Esophagus squamous epithelium (tissue), 5 donors: ENCODE results near the gene VEZF1. TPM values are rescaled to one million over a fixed set of nuclear protein-coding genes. Genes with fewer than 3 reads are reported as not detected.

Experiments used
- DNase-seq: peaks from one replicate; lab custom pipeline; 2025; lab: John Stamatoyannopoulos, UW
- H3K27ac ChIP-seq, 4 donors: fragments of 200-600 bp; sonication (generic); one replicate each; pipeline ENCODE4 v1.5.1; 2016 to 2019; ENCODE audit warnings: mild to moderate bottlenecking in 1 of 4
- H3K27me3 ChIP-seq, 4 donors: fragments of 200-600 bp; sonication (generic); 1 replicate in 3 of 4; 2 replicates in 1 of 4; pipeline versions ENCODE4 v1.5.1 to v1.6.0; 2017 to 2021; ENCODE audit warnings: antibody characterized with exemption in 1 of 4
- H3K36me3 ChIP-seq, 3 donors: fragments of 200-600 bp; sonication (generic); one replicate each; pipeline ENCODE4 v1.5.1; 2016 to 2019
- H3K4me1 ChIP-seq, 3 donors: fragments of 200-600 bp; sonication (generic); one replicate each; pipeline ENCODE4 v1.5.1; 2017 to 2019
- H3K4me3 ChIP-seq, 4 donors: fragments of 200-600 bp; sonication (generic); 1 replicate in 3 of 4; 2 replicates in 1 of 4; pipeline ENCODE4 v1.5.1; 2016 to 2019; ENCODE audit warnings: mild to moderate bottlenecking in 2 of 4, moderate library complexity in 1 of 4
- H3K9me3 ChIP-seq, 3 donors: fragments of 200-600 bp; sonication (generic); one replicate each; pipeline ENCODE4 v1.5.1; 2016 to 2019
- POLR2A ChIP-seq, 4 donors: fragments of 450-650 bp; IDR thresholded peaks; one replicate each; pipeline ENCODE4 v1.6.1; 2017; ENCODE audit warnings: antibody characterized with exemption in 4 of 4, mild to moderate bottlenecking in 4 of 4, moderate library complexity in 3 of 4
- WGBS, 2 donors: methylation state at CpG; one replicate each; pipeline ENCODE4 v1.1.5; 2018; 5-methylcytosine and 5-hydroxymethylcytosine counted together
- intact Hi-C: fragments of 100-400 bp; cut with DNase I; formaldehyde crosslinking; loops from one replicate; pipeline ENCODE4 v1.15.0; 2022
- total RNA-seq, 4 donors: library from RNA; depleted of rRNA; stranded (reverse); fragments of >200 nt; gene quantifications; one replicate each; pipeline ENCODE4 v1.1.0, GENCODE V29; 2016
- TF ChIP-seq, protein P1 (sequence below), 6 experiments: fragments of 450-650 bp in 4 of 6; fragments of 200-600 bp in 2 of 6; sonication (generic) in 2 of 6; IDR thresholded peaks; one replicate each; pipeline ENCODE4 v1.5.1; 2016 to 2019; ENCODE audit warnings: antibody characterized with exemption in 6 of 6, mild to moderate bottlenecking in 4 of 6, moderate library complexity in 4 of 6
- donor health status: DM: yes; HTN: yes; CAD: no.

The VEZF1 gene, protein sequence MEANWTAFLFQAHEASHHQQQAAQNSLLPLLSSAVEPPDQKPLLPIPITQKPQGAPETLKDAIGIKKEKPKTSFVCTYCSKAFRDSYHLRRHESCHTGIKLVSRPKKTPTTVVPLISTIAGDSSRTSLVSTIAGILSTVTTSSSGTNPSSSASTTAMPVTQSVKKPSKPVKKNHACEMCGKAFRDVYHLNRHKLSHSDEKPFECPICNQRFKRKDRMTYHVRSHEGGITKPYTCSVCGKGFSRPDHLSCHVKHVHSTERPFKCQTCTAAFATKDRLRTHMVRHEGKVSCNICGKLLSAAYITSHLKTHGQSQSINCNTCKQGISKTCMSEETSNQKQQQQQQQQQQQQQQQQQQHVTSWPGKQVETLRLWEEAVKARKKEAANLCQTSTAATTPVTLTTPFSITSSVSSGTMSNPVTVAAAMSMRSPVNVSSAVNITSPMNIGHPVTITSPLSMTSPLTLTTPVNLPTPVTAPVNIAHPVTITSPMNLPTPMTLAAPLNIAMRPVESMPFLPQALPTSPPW
- 10 to 100 TPM; 20.3 to 61.4 (median 27.4) TPM for total RNA-seq

DNA sequence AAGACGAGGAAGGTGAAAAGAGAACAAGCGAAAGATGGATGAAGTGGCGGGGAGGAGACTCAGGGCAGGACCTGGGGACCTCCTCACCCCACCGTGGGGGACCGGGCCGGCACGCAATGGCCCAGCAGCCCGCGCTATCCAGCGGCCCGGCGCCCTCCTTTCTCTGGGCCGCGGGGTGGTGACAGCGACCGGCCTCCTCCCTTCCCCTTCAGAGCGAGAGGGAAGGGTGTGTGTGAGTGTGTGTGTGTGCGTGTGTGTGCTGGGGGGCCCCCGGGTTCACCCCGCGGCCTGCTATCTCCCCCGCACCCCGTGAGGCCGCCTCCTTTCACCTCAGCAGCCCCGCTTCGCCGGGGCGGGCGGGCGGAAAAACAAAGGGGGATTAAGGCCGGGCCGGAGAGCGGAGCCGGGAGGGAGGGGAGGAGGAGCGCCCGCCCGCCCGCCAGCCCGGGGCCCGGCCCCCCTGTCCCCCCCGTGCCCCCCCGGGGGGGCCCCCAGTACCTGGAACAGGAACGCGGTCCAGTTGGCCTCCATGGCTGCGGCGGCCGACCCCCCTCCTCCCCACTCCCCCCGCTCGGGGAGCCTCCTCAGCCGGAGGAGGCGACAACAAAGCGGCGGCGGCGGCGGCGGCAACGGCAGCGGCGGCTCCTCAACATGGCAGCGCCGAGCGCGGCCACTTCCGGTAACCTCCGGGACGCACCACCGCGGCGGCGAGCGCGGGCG lies at the start of gene VEZF1:
TSS of gene VEZF1 (minus strand) at position 674 of the 720 bp plus-strand sequence. CDS start at position 531, 143 bp downstream.
- H3K4me3 ChIP-seq: peak within 1 kb of the TSS; percentile 89 to 97 (median 91)
- WGBS, 2 donors: 0% methylated on average over 8 to 19 of the region's 74 CpGs
- DNase-seq: no peak
- no peaks in the 10 kb centered on the region for H3K9me3 ChIP-seq
- peaks cover 0 to 17% (median 2%) of the 10 kb centered on the region in 3 donors for H3K36me3 ChIP-seq
- H3K27ac ChIP-seq: peak within 1 kb of the TSS; percentile 96 to 99 (median 98)
- TF ChIP-seq, protein P1, sequence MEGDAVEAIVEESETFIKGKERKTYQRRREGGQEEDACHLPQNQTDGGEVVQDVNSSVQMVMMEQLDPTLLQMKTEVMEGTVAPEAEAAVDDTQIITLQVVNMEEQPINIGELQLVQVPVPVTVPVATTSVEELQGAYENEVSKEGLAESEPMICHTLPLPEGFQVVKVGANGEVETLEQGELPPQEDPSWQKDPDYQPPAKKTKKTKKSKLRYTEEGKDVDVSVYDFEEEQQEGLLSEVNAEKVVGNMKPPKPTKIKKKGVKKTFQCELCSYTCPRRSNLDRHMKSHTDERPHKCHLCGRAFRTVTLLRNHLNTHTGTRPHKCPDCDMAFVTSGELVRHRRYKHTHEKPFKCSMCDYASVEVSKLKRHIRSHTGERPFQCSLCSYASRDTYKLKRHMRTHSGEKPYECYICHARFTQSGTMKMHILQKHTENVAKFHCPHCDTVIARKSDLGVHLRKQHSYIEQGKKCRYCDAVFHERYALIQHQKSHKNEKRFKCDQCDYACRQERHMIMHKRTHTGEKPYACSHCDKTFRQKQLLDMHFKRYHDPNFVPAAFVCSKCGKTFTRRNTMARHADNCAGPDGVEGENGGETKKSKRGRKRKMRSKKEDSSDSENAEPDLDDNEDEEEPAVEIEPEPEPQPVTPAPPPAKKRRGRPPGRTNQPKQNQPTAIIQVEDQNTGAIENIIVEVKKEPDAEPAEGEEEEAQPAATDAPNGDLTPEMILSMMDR (IDR thresholded peaks at IDR 0.05): no peak
- peak in 2 of 4 donors; percentile 14 to 56 for TF ChIP-seq POLR2A (IDR thresholded peaks at IDR 0.05)
- no peaks in the 10 kb centered on the region for H3K27me3 ChIP-seq
- peaks cover 6 to 58% (median 44%) of the 10 kb centered on the region in 3 donors for H3K4me1 ChIP-seq
- intact Hi-C loops: loop anchor here (10.0 kb wide), 1 partner anchor 93 kb away; no protein-coding TSS in a partner anchor

DNA sequence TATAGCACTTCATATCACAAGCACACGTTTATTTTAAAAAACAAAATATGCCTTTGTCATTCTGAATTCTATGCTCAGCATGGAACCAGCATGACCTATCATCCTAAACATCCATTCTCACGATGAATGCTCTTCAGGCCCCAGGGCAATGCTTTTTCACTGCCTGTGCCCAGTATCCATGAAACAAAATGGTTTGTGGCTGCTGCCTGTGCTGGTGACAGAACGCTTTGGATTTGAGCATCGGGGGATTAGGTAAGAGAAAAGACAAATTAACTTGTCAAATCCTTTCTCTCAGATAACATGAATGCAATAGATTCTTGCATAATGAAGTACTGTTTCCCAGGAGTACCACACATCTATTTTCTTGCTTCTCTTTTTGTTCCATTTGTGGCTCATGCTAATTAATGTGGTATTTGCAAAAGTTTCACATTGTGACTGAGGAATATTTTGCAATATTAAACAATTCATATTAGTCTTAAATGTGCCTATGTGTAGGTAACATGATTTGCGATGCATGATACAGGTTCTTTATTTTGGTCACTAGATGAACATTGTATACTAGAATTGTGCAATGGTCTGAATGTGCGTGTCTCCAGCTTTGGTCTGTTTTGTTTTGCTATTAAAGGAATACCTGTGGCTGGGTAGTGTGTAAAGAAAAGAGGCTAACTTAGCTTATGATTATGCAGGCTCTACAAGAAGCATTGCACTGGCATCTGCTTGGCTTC lies 44.8 kb upstream of the VEZF1 start:
- no peaks in the 10 kb centered on the region for H3K4me1 ChIP-seq
- no peak for DNase-seq
- H3K27ac ChIP-seq: no peak overlapping the region
- no peaks in the 10 kb centered on the region for H3K36me3 ChIP-seq
- no peak overlapping the region for H3K4me3 ChIP-seq
- no peaks in the 10 kb centered on the region for H3K27me3 ChIP-seq
- no peak for TF ChIP-seq POLR2A (IDR thresholded peaks at IDR 0.05)
- TF ChIP-seq, protein P1 (IDR thresholded peaks at IDR 0.05): no peak
- intact Hi-C loops: no loop called here
- H3K9me3 ChIP-seq: no peaks in the 10 kb centered on the region
- WGBS, 2 donors: 36 to 49% methylated on average over 6 of the region's 6 CpGs

DNA sequence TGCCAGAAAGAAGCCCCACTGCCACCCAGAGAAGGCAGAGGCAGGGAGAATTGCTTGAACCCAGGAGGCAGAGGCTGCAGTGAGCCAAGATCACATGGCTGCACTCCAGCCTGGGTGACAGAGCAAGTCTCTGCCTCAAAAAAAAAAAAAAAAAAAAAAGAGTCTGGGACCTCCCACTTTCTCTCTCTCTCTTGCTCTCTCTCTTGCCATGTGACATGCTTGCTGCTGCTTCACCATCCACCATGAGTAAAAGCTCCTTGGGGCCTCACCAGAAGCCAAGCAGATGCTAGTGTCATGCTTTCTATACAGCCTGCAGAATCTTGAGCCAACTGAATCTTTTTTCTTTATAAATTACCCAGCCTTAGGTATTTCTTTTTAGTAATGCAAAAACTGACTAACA lies 40.5 kb upstream of the VEZF1 start:
- no peak overlapping the region for H3K27ac ChIP-seq
- intact Hi-C loops: no loop called here
- no peak for TF ChIP-seq POLR2A (IDR thresholded peaks at IDR 0.05)
- TF ChIP-seq, protein P1 (IDR thresholded peaks at IDR 0.05): no peak

DNA sequence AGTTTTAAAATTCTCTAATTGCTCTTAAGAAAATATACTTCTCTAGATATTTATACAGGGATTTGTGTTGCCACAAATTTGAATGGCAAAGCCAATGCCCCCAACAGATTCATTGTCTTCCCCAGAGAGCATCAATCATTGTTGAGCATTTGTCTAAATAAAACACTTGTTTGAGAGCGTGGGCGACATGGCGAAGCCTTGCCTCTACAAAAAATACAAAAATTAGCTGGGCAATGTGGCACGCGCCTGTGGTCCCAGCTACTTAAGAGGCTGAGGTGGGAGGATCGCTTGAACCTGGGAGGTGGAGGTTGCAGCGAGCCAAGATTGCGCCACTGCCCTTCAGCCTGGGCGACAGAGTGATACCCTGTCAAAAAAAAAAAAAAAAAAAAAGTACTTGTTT lies 32.3 kb upstream of the VEZF1 start:
- H3K9me3 ChIP-seq: no peaks in the 10 kb centered on the region
- peaks cover 0 to 16% (median 0%) of the 10 kb centered on the region in 4 donors for H3K27me3 ChIP-seq
- H3K36me3 ChIP-seq: no peaks in the 10 kb centered on the region
- WGBS, 2 donors: 75 to 83% methylated on average over 9 of the region's 9 CpGs
- peaks cover 3 to 26% (median 6%) of the 10 kb centered on the region in 3 donors for H3K4me1 ChIP-seq
- intact Hi-C loops: no loop called here
- no peak overlapping the region for H3K4me3 ChIP-seq
- DNase-seq: no peak
- no peak overlapping the region for H3K27ac ChIP-seq
- TF ChIP-seq POLR2A (IDR thresholded peaks at IDR 0.05): no peak
- TF ChIP-seq, protein P1 (IDR thresholded peaks at IDR 0.05): no peak

More for the DNA sequence above, 40.5 kb upstream of the VEZF1 start:
- no peaks in the 10 kb centered on the region for H3K36me3 ChIP-seq
- peaks cover 0 to 2% (median 0%) of the 10 kb centered on the region in 3 donors for H3K4me1 ChIP-seq
- H3K4me3 ChIP-seq: no peak overlapping the region
- peaks cover 0 to 11% (median 0%) of the 10 kb centered on the region in 4 donors for H3K27me3 ChIP-seq
- no peak for DNase-seq
- H3K9me3 ChIP-seq: no peaks in the 10 kb centered on the region
